HFF-Myc (cell line): ENCODE results near the gene COQ8A.

Source experiments
- DNase-seq: peaks from one replicate; pipeline ENCODE4 v3.0.0-alpha.2; 2011; ENCODE audit warnings: low read depth; ENCODE audit errors: extremely low read depth
- H3K4me3 ChIP-seq: replicated peaks from 2 replicates; pipeline ENCODE4 v1.5.1; 2011; ENCODE audit warnings: low read depth, mild to moderate bottlenecking, control low read depth, low read length
- CTCF ChIP-seq: IDR thresholded peaks from 2 replicates; pipeline ENCODE4 v1.5.1; 2012; ENCODE audit warnings: mild to moderate bottlenecking, low read depth, low read length, control low read depth; ENCODE audit errors: missing control alignments

COQ8A gene

GRCh38 chr1:226894826-226895225 is 45.3 kb upstream of the COQ8A start:
- TF ChIP-seq CTCF: no peak
- no peak for DNase-seq
- no peak overlapping the region for H3K4me3 ChIP-seq

- TF ChIP-seq CTCF: no peak
- no peak for DNase-seq
- no peak overlapping the region for H3K4me3 ChIP-seq
Observed at GRCh38 chr1:226895644-226896043, 44.5 kb upstream of the COQ8A start.

DNA sequence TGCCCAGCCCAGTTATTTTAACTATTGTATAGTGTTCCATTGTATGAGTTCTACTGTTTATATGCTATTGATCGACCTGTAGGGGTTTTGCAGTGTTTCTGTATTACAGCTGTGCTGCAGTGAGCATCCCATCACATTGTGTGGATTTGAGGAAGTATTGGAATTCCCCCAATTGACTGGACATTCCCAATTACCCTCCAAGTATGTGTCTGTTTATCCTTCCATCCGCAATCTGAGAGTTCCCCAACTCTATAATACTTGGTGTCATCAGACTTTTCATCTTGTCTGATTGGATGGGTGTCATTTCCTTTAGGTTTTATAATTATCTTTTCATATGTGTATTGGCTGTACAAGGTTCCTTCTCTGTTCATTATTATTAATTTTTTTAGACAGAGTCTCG is 41.8 kb upstream of the COQ8A start:
- DNase-seq: no peak
- no peak overlapping the region for H3K4me3 ChIP-seq
- no peak for TF ChIP-seq CTCF

- TF ChIP-seq CTCF: no peak
- DNase-seq: no peak
- no peak overlapping the region for H3K4me3 ChIP-seq
Observed at GRCh38 chr1:226901421-226901820, 38.7 kb upstream of the COQ8A start.

GRCh38 chr1:226902601-226903000 is 37.5 kb upstream of the COQ8A start:
- DNase-seq: no peak
- TF ChIP-seq CTCF: no peak
- H3K4me3 ChIP-seq: no peak overlapping the region

DNA sequence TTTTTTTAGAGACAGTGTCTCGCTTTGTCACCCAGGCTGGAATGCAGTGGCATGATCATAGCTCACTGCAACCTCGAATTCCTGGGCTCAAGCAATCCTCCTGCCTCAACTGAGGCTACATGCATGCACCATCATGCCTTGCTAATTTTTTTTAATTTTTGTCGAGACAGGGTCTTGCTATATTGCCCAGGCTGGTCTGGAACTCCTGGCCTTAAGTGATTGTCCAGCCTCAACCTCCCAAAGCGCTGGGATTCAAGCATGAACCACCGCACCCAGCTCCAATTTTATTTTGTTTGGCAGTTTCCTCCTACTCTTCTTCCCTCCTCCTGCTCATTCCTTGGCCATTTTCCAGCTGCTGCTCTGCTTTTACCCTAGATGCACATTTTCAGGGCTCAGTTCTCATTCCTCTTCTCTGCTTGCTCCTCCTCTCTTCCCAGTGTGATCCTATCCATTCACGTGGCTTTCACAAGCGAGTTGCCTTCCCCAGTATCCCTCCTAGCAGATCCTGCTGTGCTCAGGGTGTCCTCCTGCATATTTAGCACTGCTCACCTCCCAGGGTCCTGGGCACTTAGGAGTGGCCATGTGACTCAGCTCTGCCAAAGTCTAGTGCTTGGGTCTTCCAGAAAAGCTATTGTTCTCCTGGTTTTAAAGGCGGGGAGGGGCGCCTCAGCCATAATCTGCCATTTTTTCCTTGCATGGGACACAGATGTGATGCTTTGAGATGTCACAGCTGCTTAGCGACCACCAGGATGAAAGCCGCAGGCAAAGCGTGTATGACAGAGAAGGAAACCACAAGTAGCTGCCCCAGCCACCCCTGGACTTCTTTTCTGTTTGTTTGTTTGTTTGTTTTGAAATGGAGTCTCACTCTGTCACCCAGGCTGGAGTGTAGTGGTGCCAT is 36.0 kb upstream of the COQ8A start:
- peak; percentile 46 for DNase-seq
- no peak overlapping the region for H3K4me3 ChIP-seq
- TF ChIP-seq CTCF: no peak

DNA sequence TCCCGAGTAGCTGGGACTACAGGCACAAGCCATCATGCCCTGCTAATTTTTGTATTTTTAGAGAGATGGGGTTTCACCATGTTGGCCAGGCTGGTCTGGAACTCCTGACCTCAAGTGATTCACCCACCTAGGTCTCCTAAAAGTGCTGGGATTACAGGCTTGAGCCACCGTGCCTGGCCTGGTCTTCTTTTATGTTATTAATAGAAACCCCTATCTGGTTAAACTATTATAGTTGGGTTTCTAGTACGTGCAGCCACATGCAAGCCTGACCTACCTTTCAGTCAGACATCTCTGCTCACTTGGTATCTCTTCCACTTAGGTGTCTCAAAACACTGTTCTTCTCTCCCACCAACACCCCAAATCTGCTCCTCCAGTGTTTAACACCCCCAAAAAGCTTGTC is 35.3 kb upstream of the COQ8A start:
- H3K4me3 ChIP-seq: no peak overlapping the region
- no peak for TF ChIP-seq CTCF
- DNase-seq: no peak
